PC-9 (cell line): ENCODE data around the gene MYL6. TPM values are rescaled to one million over a fixed set of nuclear protein-coding genes. Genes with fewer than 3 reads are reported as not detected.

Experiments used
- BruUV-seq: library from RNA; stranded (reverse); fragments of 400-500 nt; replicated peaks from 2 replicates; lab custom pipeline; 2021; lab: Mats Ljungman, UMichigan
- CTCF ChIA-PET: fragments of 300-600 bp; sonication (Branson Sonifier 250); formaldehyde crosslinking; loops from one replicate; lab custom pipeline; 2022; ENCODE audit warnings: antibody characterized with exemption; lab: Charles Lee
- POLR2A ChIA-PET: fragments of 300-600 bp; sonication (Branson Sonifier 250); formaldehyde crosslinking; loops from one replicate; lab custom pipeline; 2022; ENCODE audit warnings: antibody characterized with exemption; ENCODE audit not compliant: unreplicated experiment; lab: Charles Lee
- DNase-seq, 2 experiments: peaks; one replicate each; pipeline versions ENCODE4 v3.0.0 to v3.0.0-alpha.2; 2015 to 2022; ENCODE audit warnings: mixed read lengths in 1 of 2
- H2AFZ ChIP-seq: fragments of 200-600 bp; sonication (generic); 2 replicates; pipeline ENCODE4 v1.8.1; 2017; ENCODE audit warnings: antibody characterized with exemption
- H3F3A ChIP-seq: fragments of 200-600 bp; sonication (generic); 2 replicates; pipeline ENCODE4 v1.8.1; 2017; ENCODE audit warnings: antibody characterized with exemption, mild to moderate bottlenecking, low read depth; ENCODE audit not compliant: insufficient read depth
- H3K27ac ChIP-seq: fragments of 200-600 bp; sonication (generic); 2 replicates; pipeline ENCODE4 v1.6.1; 2016; ENCODE audit warnings: mixed run types
- H3K27me3 ChIP-seq: fragments of 200-600 bp; sonication (generic); 2 replicates; pipeline ENCODE4 v1.6.1; 2016; ENCODE audit warnings: low read depth, mixed run types; ENCODE audit not compliant: insufficient read depth
- H3K36me3 ChIP-seq: fragments of 200-600 bp; sonication (generic); 2 replicates; pipeline ENCODE4 v1.6.1; 2016; ENCODE audit warnings: low read depth, mixed run types
- H3K4me1 ChIP-seq: fragments of 200-600 bp; sonication (generic); replicated peaks from 2 replicates; pipeline ENCODE4 v1.6.1; 2016; ENCODE audit warnings: mixed run types; ENCODE audit not compliant: insufficient read depth
- H3K4me2 ChIP-seq: fragments of 200-600 bp; sonication (generic); 2 replicates; pipeline ENCODE4 v1.6.1; 2017; ENCODE audit warnings: mixed run types
- H3K4me3 ChIP-seq: fragments of 200-600 bp; sonication (generic); 2 replicates; pipeline ENCODE4 v1.6.1; 2016; ENCODE audit warnings: mixed run types
- H3K79me2 ChIP-seq: fragments of 200-600 bp; sonication (generic); 2 replicates; pipeline ENCODE4 v1.6.1; 2017; ENCODE audit warnings: low read depth, mixed run types
- H3K9me2 ChIP-seq: fragments of 200-600 bp; sonication (generic); 2 replicates; pipeline ENCODE4 v1.8.1; 2017; ENCODE audit warnings: mild to moderate bottlenecking; ENCODE audit not compliant: insufficient read depth
- H3K9me3 ChIP-seq: fragments of 200-600 bp; sonication (generic); 2 replicates; pipeline ENCODE4 v1.8.1; 2016; ENCODE audit warnings: low read depth; ENCODE audit not compliant: insufficient read depth
- H4K20me1 ChIP-seq: fragments of 200-600 bp; sonication (generic); 2 replicates; pipeline ENCODE4 v1.8.1; 2017; ENCODE audit not compliant: insufficient read depth
- EZH2 ChIP-seq: fragments of 200-600 bp; sonication (generic); IDR thresholded peaks from 2 replicates; pipeline ENCODE4 v1.8.0; 2017; ENCODE audit warnings: antibody characterized with exemption, low read depth
- intact Hi-C: fragments of 100-400 bp; cut with micrococcal nuclease; formaldehyde crosslinking; loops from one replicate; pipeline ENCODE4 v1.10.0; 2022; ENCODE audit not compliant: unreplicated experiment
- total RNA-seq: library from RNA; stranded (reverse); gene quantifications from 2 replicates; pipeline ENCODE4 v1.2.3, GENCODE V29; 2021
- TF ChIP-seq, protein P1 (sequence below): fragments of 200-600 bp; sonication (generic); conservative IDR thresholded peaks from 2 replicates; pipeline ENCODE4 v1.6.1; 2017; ENCODE audit warnings: mixed run types, antibody characterized with exemption, mild to moderate bottlenecking, moderate library complexity

MYL6 gene
- total RNA-seq, 1 experiment from 2014 or later, result 666 TPM

DNA sequence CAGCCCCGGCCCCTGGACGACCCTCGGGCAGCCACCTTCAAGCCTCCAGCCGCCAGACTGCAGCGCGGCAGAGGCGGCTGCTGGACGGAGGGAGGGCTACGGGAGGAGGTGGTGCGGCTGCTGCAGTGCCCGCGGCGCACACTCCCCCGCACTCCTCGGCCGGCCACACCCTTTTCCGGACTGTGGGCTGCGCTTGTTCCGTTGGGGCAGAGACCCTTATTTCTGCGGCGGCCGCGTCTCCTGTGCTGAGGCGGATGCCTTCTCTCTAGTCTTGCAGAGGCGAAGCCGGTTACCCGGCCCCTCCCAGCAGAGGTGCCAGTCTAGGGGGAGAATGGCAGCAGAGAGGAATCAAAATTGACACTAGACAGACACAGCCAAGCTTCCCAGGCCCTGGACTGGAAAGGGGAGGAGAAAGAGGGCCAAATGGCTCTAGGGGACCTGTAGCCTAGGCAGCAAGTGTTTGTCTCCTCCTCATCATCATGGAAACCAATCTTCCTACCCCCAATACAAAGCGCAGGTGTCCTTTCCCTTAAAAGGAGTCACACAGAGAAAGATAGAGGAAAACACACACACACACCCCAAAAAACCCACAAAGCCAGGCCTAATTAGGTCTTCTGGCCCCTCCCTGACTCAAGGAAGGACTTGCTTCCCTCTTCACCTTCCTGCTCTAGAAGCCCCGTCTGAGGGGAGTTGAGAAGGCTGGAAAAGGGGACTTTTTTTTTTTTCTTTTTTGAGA is 28.8 kb upstream of the MYL6 start:
- ChIA-PET POLR2A (interaction anchor here (0.5 to 0.7 kb wide), 3 partner anchors 60 to 118 kb away, joined by 3 to 15 read pairs (median 3); partner anchors contain the start of genes RNF41 and SMARCC2), CTCF (no interaction called here)
- no peak overlapping the region for H3K27ac ChIP-seq
- H3K4me3 ChIP-seq, result peak overlapping the region; percentile 77
- DNase-seq, result peak; percentile 31 to 51
- no peaks in the 10 kb centered on the region for H3K27me3 ChIP-seq
- TF ChIP-seq EZH2, result no peak
- TF ChIP-seq, protein P1, sequence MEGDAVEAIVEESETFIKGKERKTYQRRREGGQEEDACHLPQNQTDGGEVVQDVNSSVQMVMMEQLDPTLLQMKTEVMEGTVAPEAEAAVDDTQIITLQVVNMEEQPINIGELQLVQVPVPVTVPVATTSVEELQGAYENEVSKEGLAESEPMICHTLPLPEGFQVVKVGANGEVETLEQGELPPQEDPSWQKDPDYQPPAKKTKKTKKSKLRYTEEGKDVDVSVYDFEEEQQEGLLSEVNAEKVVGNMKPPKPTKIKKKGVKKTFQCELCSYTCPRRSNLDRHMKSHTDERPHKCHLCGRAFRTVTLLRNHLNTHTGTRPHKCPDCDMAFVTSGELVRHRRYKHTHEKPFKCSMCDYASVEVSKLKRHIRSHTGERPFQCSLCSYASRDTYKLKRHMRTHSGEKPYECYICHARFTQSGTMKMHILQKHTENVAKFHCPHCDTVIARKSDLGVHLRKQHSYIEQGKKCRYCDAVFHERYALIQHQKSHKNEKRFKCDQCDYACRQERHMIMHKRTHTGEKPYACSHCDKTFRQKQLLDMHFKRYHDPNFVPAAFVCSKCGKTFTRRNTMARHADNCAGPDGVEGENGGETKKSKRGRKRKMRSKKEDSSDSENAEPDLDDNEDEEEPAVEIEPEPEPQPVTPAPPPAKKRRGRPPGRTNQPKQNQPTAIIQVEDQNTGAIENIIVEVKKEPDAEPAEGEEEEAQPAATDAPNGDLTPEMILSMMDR, result no peak
- peaks cover 8% of the 10 kb centered on the region; the same call in 1 of the 2 replicates for H3K36me3 ChIP-seq
- no peaks in the 10 kb centered on the region for H3K9me3 ChIP-seq
- intact Hi-C loops, result loop anchor here (2.0 kb wide), 1 partner anchor 507 kb away; no protein-coding TSS in a partner anchor
- peaks cover 22% of the 10 kb centered on the region for H3F3A ChIP-seq
- H3K79me2 ChIP-seq, result peaks cover 6% of the 10 kb centered on the region; the same call in 1 of the 2 replicates
- H3K9me2 ChIP-seq, result no peaks in the 10 kb centered on the region
- H3K4me2 ChIP-seq, result peak overlapping the region; percentile 100
- peak overlapping the region; percentile 88 for H2AFZ ChIP-seq
- peaks cover 31% of the 10 kb centered on the region for H3K4me1 ChIP-seq
- BruUV-seq, result no TSS peak
- no peaks in the 10 kb centered on the region for H4K20me1 ChIP-seq

DNA sequence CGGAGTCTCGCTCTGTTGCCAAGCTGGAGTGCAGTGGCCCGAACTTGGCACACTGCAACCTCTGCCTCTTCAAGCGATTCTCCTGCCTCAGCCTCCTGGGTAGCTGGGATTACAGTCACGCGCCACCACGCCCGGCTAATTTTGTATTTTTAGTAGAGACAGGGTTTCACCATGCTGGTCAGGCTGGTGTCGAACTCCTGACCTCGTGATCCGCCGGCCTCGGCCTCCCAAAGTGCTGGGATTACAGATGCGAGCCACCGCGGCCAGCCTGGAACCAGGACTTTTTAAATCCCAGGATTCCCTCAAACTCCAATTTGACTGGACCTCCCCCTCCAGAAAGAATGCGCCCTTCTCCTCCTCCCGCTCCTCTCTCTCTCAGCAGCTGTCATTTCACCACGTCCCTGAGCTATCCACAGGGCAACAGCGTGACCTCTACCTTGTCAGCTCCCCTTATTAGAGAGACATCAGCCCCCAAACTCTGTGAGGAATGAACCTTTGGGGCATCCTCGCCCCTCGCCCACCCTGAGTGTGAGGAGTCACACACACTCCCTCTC is 28.1 kb upstream of the MYL6 start:
- intact Hi-C loops, result loop anchor here (2.0 kb wide), 1 partner anchor 507 kb away; no protein-coding TSS in a partner anchor
- POLR2A ChIA-PET, result interaction anchor here (0.5 to 0.7 kb wide), 3 partner anchors 59 to 117 kb away, joined by 3 to 15 read pairs (median 3); partner anchors contain the start of genes RNF41 and SMARCC2
- peak in 1 of 2 experiments; percentile 9 for DNase-seq
- Histone ChIP-seq H2AFZ (no peak overlapping the region), H3K4me1 (peaks cover 31% of the 10 kb centered on the region), H3K36me3 (peaks cover 11% of the 10 kb centered on the region; the same call in 1 of the 2 replicates), H3K4me3 (no peak overlapping the region), H3K9me3 (no peaks in the 10 kb centered on the region), H3K9me2 (no peaks in the 10 kb centered on the region), H4K20me1 (no peaks in the 10 kb centered on the region), H3K27me3 (no peaks in the 10 kb centered on the region), H3K4me2 (peak overlapping the region; percentile 100), H3K27ac (no peak overlapping the region), H3K79me2 (peaks cover 6% of the 10 kb centered on the region; the same call in 1 of the 2 replicates), H3F3A (peaks cover 22% of the 10 kb centered on the region)
- CTCF ChIA-PET, result no interaction called here
- TF ChIP-seq, protein P1, result no peak
- no peak for TF ChIP-seq EZH2
- BruUV-seq, result no TSS peak

- H3K27ac ChIP-seq, result no peak overlapping the region
- no peaks in the 10 kb centered on the region for H3K9me3 ChIP-seq
- no TSS peak for BruUV-seq
- H3F3A ChIP-seq, result peaks cover 18% of the 10 kb centered on the region
- intact Hi-C loops, result no loop called here
- H3K4me3 ChIP-seq, result no peak overlapping the region
- no peaks in the 10 kb centered on the region for H3K9me2 ChIP-seq
- peaks cover 11% of the 10 kb centered on the region; the same call in 1 of the 2 replicates for H3K36me3 ChIP-seq
- peaks cover 31% of the 10 kb centered on the region for H3K4me1 ChIP-seq
- DNase-seq, result peak in 1 of 2 experiments; percentile 52
- no peaks in the 10 kb centered on the region for H3K27me3 ChIP-seq
- ChIA-PET CTCF (no interaction called here), POLR2A (no interaction called here)
- peaks cover 6% of the 10 kb centered on the region; the same call in 1 of the 2 replicates for H3K79me2 ChIP-seq
- TF ChIP-seq EZH2, result no peak
- TF ChIP-seq, protein P1, result no peak
- H3K4me2 ChIP-seq, result peak overlapping the region; percentile 27
- no peaks in the 10 kb centered on the region for H4K20me1 ChIP-seq
- no peak overlapping the region for H2AFZ ChIP-seq
Measured at GRCh38 chr12:56130876-56131275, 27.3 kb upstream of the MYL6 start.
